Muscle layer of colon (tissue), 2 donors: ENCODE results near the gene ALG2.

Source experiments
- H3K27ac ChIP-seq: one replicate; pipeline ENCODE4 v1.7.0; 2013; ENCODE audit warnings: low read depth, mild to moderate bottlenecking, low read length, moderate library complexity
- H3K27me3 ChIP-seq, 2 donors: one replicate each; pipeline ENCODE4 v1.7.0; 2013; ENCODE audit warnings: low read length in 2 of 2, mild to moderate bottlenecking in 2 of 2; ENCODE audit not compliant: insufficient read depth in 2 of 2, control insufficient read depth in 1 of 2
- H3K36me3 ChIP-seq: one replicate; pipeline ENCODE4 v1.7.0; 2013; ENCODE audit warnings: mild to moderate bottlenecking, low read length; ENCODE audit not compliant: insufficient read depth
- H3K4me1 ChIP-seq: one replicate; pipeline ENCODE4 v1.7.0; 2013; ENCODE audit warnings: mild to moderate bottlenecking, low read length; ENCODE audit not compliant: insufficient read depth
- H3K4me3 ChIP-seq, 2 donors: one replicate each; pipeline ENCODE4 v1.7.0; 2013; ENCODE audit warnings: low read length in 2 of 2, low read depth in 1 of 2, mild to moderate bottlenecking in 1 of 2, moderate library complexity in 1 of 2
- H3K9ac ChIP-seq: one replicate; pipeline ENCODE4 v1.7.0; 2013; ENCODE audit warnings: low read length
- H3K9me3 ChIP-seq: one replicate; pipeline ENCODE4 v1.7.0; 2013; ENCODE audit warnings: mild to moderate bottlenecking, low read length
- donor health status: abdominal sarcoma.
- donor health status: Adenocarcinoma of cecum.

ALG2 gene

DNA sequence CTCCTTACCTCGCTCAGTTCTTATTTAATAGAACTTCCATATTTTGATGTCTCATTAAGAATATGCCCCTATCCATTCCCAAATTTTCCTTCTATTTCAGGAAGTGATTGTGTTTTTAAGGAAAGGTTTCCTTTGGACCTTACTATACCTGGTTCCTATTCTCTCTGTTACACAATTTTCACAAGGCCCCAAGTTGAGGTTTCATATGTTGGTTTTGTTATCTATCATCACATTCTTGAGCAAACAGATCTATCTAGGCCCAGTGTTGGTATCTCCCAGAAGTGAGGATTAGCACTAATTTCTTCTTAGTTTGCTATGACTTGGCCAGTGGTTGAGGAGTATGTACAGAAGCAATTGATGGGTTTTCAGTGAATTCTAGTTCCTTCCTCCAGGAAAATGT, 41.5 kb downstream of the ALG2 start:
- Histone ChIP-seq H3K27me3 (no peaks in the 10 kb centered on the region), H3K4me3 (no peak overlapping the region), H3K36me3 (no peaks in the 10 kb centered on the region), H3K9me3 (no peaks in the 10 kb centered on the region), H3K4me1 (peaks cover 6% of the 10 kb centered on the region), H3K9ac (no peak overlapping the region), H3K27ac (no peak overlapping the region)

DNA sequence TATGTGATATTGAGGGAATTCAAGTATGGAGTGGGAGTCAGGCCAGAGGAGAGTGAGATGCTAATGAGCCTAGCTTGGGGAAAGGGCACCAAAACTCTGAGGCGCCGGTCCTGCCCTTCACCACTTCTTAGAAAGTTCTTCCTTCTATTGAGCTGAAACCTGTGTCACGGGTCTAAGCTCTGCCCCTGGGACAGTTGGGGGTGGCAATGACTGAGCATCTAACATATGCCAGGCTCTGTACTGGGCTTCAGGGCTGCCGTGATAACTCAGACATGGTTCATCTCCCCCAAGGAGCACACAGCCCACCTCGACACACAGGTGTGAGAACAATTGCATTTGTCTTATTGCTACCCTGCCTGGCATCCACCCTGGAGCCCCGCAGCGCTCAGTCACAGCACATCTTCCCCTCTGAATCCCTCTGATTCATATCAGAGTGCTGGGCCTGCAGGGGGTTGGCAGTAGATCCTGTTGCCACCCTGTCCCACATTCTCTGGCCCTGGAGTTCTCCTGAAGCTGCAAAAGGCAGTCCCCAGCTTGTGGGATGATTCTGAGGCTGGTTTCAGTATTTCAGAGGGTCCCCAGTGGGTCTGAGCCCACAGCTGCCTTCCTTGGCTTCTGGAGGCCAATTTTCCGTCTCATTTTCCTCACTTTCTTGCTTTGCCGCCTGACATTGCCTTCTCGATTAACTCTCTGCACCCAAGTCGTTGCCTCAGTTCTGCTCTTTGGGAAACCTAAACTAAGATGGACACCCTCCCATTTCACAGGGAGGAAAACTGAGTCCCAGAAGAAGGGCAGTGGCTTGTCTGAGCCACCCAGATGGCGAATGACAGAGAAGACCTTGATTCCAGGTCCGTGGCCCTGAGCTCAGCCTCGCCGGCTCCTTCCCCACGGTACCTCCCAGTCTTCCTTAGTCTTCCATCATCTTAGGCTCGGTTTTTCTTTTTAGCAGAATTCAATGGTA, 42.5 kb downstream of the ALG2 start:
- Histone ChIP-seq H3K27ac (no peak overlapping the region), H3K9me3 (no peaks in the 10 kb centered on the region), H3K27me3 (no peaks in the 10 kb centered on the region), H3K36me3 (no peaks in the 10 kb centered on the region), H3K4me3 (no peak overlapping the region), H3K9ac (no peak overlapping the region), H3K4me1 (no peaks in the 10 kb centered on the region)

DNA sequence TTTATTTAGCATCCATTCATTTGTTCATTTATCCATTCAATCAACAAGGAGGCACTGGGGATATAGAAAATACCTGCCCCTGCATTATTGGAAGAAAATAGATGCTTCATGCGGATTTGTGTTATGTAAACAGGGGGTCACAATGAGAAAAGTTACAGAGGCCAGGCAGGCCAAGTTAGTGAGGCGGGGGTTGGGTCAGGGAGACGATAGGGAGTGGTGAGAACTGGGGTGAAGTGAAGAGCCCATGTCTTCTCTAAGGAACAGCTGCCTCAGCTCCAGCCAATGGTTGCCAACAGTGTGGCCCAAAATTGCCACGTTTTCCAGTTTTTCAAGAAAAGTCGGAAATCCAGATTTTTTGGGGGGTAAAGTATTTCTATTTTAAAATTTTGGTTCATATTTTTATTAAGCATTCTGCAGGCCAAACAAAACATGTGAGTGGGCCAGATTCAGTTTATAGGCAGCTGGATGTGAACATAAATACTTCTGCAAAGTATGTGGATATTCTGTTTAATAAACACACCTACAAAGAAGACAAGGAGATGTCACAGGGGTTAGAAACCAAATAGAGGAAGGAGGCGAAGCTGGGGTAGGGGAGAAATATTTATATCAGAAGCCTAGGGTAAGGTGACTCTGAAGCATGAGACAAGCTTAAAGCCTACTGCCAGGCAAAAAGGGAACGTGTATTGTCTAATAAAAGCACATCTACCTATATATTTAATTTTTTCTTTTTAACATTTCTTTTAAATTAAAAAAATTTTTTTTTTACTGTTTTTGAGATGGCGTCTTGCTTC, 44.0 kb downstream of the ALG2 start:
- Histone ChIP-seq H3K27ac (no peak overlapping the region), H3K9me3 (no peaks in the 10 kb centered on the region), H3K4me3 (no peak overlapping the region), H3K36me3 (no peaks in the 10 kb centered on the region), H3K4me1 (no peaks in the 10 kb centered on the region), H3K9ac (no peak overlapping the region), H3K27me3 (no peaks in the 10 kb centered on the region)

DNA sequence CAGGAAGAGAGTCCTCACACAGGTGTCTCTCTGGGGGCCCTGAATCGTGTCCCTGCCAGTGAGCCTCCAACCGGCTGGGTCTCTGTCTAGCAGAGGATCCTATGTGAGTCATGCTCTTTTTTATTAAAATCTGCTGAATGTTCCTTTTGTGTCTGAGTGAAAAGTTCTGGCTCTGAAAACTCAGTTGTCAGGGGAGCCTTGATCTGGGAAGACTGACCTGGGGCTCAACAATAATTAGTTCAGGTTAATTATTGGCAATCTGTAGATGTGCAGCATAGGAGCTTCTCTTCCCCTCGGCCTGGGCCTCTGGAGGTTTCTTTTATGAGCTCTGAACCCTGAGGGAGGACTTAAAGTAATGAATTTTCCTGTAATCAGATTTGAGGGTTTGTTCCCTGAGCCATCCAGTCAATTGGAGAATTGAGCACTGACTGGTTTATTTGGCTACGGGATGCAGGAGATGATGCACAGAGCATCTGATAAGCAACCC, 45.2 kb downstream of the ALG2 start:
- H3K4me1 ChIP-seq, result no peaks in the 10 kb centered on the region
- H3K27me3 ChIP-seq, result no peaks in the 10 kb centered on the region
- H3K27ac ChIP-seq, result no peak overlapping the region
- H3K9ac ChIP-seq, result no peak overlapping the region
- no peaks in the 10 kb centered on the region for H3K36me3 ChIP-seq
- no peak overlapping the region for H3K4me3 ChIP-seq
- no peaks in the 10 kb centered on the region for H3K9me3 ChIP-seq

DNA sequence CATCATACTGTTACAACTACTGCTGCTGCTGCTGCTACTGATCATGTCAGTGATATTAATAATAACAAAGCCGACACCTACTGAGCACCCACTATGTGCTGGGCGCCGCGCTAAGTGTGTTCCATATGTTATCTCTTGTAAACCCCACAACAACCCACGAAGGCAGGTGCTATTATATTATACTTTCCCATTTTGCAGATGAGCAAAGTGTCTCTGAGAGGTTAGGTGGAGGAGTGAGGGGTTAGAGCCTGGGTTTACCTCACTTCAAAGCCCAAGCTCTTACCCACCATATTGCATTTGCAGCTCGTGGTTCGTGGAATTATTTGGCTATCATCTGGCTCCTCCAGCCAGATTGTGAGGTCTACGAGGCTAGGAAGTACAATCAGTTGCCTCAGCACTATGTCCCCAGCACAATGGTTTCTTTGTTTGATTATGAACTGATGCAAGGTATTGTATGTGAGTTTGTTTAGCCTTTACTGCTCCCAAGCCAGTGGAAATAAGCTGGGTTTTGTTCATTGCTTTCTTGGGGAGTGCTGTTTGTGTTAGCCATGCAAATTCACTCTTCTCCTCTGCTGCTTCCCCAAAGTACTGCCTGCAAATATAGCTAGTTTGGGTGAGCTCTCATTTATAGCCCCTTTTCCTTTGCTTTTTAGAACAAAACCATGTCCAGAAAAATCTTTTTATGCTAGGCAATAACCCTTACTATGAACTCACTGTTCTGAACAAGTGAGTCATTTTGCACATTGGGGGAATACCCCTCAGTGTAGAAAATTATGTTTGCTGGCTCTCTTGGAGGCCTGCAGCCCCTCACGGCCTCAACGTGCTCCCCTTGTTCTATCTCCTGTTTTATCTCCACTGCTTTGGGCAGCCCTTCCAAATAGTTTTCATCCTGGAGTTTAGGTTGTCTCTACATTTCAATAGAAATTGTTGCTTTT, 47.9 kb downstream of the ALG2 start:
- Histone ChIP-seq H3K27me3 (no peaks in the 10 kb centered on the region), H3K9me3 (no peaks in the 10 kb centered on the region), H3K4me3 (no peak overlapping the region), H3K4me1 (peaks cover 10% of the 10 kb centered on the region), H3K27ac (no peak overlapping the region), H3K36me3 (no peaks in the 10 kb centered on the region), H3K9ac (no peak overlapping the region)

DNA sequence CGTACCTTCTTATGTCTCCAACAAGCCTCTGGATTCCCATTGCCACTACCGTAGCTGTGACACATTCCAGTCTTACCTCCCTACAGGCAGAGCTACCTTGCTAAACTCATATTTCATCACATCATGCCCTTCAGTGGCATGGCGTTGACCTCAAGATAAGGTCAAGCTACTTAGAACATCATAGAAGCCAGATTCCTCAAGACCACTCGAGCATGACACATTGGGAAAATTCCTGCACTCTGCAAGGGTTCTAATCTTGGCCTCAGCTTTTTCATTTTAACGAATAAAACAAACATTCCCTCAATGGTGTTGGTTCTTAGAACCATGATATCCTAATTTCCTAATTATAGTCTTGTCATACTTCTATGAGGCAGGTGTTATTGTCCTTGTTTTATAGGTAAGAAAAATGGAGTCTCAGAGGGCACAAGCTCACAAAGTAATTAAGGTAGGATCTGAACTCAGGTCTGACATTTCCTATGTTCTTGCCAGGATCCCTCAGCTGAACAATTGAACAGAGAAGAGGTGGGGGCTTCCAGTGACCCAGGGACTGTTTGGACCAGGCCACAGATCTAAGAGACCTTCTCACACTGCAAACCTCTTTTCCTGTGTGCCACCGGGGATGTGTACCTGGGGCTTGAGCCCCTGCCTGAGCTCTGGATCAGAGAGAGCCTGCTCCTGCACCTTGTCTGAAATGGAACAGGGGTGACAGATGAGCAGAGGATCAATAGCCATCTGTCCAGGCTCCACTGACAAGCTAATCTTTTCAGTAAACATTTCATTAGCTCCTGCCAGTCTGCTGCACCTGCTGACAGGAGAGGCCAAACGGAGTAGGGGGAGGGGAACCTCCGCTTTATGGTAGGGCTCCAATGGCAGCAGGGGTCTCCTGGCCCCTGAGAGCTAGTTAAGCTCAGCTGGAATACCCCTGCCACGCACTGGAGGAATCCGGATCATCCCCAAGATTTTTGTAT, 49.3 kb downstream of the ALG2 start:
- no peak overlapping the region for H3K27ac ChIP-seq

DNA sequence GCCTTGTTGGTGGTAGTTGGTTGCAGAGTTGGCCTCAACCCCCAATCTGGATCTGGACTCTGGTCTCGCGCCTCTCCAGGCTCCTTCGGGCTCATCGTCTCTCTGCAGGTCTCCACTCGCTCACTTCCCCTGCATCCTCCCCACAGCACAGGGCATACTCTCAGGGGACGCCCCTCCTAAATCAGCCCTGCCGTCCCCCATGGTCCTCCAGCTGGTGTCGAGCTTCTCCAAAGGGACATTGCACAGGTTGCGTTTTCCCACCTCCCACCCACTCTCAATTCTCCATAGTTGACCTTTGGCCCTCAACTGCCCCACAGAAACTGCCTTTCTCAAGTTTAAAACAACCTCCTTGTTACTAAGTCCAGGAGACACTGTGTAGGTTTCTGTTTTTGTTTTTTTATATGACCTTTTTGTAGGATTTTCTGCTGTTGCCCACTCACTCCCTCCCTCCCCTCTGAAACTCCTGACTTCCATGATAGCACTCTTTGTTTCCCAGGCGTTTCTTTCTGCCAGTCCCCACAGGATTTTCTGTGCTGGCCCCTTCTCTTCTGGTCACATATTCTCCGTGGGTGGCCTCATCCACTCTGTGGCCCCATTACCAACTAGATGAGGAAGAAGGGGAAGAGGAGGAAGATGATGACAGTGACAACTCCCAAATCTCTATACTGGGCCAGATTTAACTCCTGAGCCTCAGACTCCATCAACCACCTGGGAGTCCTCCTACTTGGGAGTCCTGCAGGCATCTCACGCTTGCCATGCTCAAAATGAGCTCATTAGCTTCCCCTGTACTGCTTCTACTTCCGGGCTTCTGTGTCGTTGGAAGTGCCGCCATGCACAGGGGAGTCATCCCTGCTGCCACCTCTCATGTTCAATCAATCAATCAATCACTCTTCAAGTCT, 50.3 kb downstream of the ALG2 start:
- Histone ChIP-seq H3K4me3 (no peak overlapping the region), H3K27me3 (no peaks in the 10 kb centered on the region), H3K36me3 (no peaks in the 10 kb centered on the region), H3K9ac (no peak overlapping the region), H3K4me1 (peaks cover 10% of the 10 kb centered on the region), H3K9me3 (no peaks in the 10 kb centered on the region), H3K27ac (no peak overlapping the region)

More for the DNA sequence above, 49.3 kb downstream of the ALG2 start:
- H3K36me3 ChIP-seq, result no peaks in the 10 kb centered on the region
- H3K4me1 ChIP-seq, result peaks cover 10% of the 10 kb centered on the region
- H3K4me3 ChIP-seq, result no peak overlapping the region
- H3K9ac ChIP-seq, result no peak overlapping the region
- no peaks in the 10 kb centered on the region for H3K27me3 ChIP-seq
- H3K9me3 ChIP-seq, result no peaks in the 10 kb centered on the region

DNA sequence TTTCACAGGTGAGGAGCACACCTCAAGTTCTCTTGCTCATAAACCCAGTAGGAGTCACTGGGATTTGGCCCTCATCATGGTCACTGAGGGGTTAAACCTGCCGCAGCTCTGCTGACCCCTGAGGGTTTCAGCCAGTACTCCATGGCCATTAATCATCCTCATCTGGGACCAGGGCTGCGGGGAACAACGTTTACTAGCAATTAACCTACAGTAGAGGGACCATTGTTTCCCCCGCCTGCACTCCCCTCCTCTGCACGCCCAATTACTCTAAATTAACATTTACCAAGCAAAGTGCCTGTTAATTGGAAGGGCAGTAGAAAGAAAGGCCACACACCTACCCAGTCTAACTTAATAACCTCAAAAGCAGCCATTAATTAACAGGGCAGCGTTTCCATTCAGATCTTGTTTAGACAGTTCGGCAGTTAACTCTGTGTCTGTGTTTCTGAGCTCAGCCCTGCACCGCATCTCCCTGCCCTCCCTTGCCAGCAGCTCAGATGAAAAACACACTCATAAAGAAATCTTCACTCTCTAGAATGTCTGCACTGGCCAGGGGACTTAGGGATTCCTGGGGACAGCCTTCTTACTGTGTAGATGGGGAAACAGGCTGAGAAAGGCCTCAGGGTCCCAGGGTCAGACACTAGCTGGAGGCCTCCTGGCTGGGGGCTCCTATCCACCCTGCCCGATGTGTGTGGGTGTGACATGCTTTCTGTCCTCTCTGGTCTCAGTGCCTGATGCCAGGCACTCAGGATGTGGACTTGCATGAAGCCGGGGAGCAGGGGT, 51.6 kb downstream of the ALG2 start:
- Histone ChIP-seq H3K4me3 (no peak overlapping the region), H3K4me1 (peaks cover 10% of the 10 kb centered on the region), H3K27ac (no peak overlapping the region), H3K9ac (no peak overlapping the region), H3K36me3 (no peaks in the 10 kb centered on the region), H3K9me3 (no peaks in the 10 kb centered on the region), H3K27me3 (no peaks in the 10 kb centered on the region)

DNA sequence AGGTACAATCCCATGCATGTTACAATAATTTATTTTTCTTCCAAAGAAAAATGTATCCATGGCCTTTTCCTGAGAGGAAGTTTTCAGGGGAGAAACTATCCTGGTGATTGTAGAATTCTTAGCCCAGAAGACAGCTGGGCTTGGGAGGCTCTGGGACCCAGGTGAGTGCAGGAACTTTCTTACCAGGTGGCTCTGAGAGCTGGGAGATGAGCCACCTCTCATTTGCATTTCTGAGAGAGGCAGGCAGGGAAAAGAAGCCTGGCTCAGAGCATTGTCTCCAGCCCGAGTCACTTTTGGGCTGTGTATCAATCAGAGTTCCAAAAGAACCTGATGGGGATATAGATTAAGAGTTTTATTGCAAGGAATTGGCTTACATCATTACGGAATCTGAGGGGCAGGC, 52.7 kb downstream of the ALG2 start:
- no peak overlapping the region for H3K4me3 ChIP-seq
- H3K27ac ChIP-seq, result no peak overlapping the region
- no peaks in the 10 kb centered on the region for H3K36me3 ChIP-seq
- H3K9ac ChIP-seq, result no peak overlapping the region
- no peaks in the 10 kb centered on the region for H3K9me3 ChIP-seq
- no peaks in the 10 kb centered on the region for H3K27me3 ChIP-seq
- peaks cover 10% of the 10 kb centered on the region for H3K4me1 ChIP-seq
